Fibroblast of gingiva (primary cell): ENCODE data around the gene GIMD1.
A peak's percentile ranks its signal among the peaks of the same experiment; 100 is the strongest.
"Not testable (repeated sequence)": the region's sequence is repeated elsewhere in the genome, so short reads cannot be mapped to it uniquely, and the experiment has no call there.

Experiments
- DNase-seq: peaks from one replicate; pipeline ENCODE4 v3.0.0-alpha.2; 2011; ENCODE audit warnings: low read depth

GIMD1 gene

DNA sequence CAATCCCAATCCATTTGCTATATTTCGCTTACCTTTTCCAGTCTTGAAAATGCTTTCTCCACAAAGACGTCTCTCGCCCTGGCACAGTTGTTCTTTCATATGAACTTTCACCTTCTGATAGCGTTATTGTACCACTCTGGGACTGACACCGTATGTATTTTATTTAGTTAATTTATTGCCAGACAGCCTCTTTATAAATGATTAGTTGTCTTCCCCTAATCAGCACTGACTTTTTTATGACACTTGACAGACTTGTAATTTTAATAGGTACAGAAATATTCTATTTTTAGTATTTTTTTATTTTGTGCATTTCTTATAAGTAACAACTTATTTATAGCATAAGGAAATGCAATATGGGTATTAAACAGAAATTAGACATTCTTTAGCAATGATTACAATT lies at the start of gene GIMD1:
Gene GIMD1, minus strand, starts transcription at position 101 of the 400 bp plus-strand sequence. CDS start 1,343 bp downstream, outside the sequence.
- no peak for DNase-seq

DNA sequence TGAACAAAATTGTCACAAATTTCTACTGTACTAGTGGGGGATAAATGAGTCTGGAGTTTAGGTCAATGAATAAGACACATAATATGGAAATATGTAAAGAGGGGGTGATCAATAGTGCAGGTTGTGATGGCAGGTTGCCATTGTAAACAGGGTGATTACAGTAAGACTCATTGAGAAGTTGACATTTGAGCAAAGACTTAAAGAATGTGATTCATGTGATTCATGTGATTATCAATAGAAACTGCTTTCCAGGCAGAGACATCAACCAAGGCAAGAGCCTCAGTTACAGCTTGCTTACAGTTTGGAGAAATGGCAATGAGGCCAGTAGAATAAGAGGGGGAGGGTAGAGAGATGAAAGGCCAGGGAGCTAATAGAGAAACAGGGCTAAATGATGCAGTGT lies 45.8 kb upstream of the GIMD1 start:
- no peak for DNase-seq

DNA sequence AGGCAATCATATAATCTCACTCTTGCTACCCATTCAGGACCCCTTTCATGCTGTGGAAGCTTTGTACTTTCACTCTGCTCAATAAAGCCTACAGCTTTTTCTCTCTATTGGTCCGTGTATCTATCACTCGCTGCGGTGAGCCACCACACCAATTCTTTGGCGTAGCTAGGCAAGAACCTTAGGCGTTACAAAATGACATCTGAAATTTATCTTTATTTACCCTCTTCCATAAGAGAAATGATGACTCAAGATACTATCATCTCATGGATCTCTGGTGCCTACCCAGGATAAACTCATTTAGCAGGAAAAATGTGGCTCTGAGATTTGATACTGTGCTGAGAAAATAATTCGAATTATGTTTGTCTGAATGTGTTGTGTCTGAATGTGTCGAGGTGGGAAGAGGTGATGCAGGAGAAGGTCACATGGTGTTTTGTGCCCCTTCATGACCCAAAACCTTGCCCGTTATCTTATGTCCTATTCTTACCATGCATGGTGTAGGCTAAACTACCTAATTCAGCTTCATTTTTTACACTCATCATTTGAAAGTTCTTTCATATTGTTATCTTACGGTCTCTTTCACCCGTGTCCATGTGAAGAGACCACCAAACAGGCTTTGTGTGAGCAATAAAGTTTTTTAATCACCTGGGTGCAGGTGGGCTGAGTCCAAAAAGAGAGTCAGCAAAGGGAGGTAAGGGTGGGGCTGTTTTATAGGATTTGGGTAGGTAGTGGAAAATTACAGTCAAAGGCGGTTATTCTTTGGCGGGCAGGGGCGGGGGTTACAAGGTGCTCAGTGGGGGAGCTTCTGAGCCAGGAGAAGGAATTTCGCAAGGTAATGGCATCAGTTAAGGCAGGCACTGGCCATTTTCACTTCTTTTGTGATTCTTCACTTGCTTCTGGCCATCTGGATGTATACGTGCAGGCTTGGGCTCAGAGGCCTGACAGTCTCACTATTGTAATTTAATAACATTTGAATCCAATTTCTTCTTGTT lies 41.6 kb upstream of the GIMD1 start:
- DNase-seq = no peak

DNA sequence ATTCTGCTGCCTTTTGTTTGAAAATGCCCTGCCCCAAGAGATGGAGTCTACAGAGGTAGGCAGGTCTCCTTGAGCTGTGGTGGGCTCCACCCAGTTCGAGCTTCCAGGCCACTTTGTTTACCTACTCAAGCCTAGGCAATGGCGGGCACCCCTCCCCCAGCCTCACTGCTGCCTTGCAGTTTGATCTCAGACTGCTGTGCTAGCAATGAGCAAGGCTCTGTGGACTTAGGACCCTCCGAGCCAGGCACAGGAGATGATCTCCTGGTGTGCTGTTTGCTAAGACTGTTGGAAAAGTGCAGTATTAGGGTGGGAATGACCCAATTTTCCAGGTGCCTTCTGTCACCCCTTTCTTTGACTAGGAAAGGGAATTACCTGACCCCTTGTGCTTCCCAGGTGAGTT lies 39.4 kb upstream of the GIMD1 start:
- not testable (repeated sequence) for DNase-seq

DNA sequence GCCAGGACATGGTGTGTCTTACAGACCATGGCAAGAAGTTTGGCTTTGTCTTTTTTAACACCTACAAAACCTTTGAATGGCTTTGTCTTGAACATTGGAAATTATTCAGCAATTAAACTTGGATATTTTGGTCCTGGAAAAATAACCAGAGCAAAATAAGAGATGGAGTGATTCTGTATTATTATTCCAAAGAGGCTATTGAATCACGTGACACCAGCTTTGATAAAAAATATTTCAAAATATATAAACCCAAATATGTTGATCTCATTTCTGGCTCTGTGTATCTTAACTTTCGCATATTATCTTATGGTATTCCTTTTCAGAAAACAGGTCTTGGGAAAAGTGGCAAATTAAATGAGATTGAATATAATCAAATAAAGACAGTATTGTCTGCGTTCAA lies 32.6 kb upstream of the GIMD1 start:
- no peak for DNase-seq

DNA sequence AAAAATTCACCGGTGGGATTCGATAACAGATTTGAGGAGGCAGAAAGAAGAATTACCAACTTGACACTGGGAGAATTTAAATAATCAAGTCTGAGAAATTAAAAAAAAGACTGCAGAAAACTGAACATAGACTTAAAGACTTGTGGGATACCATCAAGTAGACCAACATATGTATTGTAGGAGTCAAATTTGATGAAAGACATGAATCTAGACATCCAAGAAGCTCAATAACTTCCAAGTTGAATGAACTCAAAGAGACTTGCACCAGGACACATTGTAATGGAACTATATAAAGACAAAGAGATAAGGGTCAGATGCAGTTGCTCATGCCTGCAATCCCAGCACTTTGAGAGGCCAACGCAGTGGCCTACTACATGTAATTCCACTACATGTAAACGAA lies 30.3 kb upstream of the GIMD1 start:
- DNase-seq = not testable (repeated sequence)

DNA sequence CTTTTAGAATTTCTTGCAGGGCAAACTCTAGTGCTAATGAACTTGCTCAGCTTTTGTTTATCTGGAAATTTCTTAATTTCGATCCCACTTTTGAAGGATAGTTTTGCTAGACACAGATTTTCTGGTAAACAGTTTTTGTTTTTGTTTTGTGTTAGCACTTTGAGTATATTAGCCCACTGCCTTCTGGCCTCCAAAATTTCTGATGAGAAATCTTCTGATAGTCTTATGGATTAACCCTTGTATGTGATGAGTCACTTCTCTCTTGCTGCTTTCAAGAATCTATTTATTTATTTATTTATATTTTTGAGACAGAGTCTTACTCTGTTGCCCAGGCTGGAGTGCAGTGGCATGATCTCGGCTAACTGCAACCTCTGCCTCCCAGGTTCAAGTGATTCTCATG lies 27.0 kb upstream of the GIMD1 start:
- no peak for DNase-seq

DNA sequence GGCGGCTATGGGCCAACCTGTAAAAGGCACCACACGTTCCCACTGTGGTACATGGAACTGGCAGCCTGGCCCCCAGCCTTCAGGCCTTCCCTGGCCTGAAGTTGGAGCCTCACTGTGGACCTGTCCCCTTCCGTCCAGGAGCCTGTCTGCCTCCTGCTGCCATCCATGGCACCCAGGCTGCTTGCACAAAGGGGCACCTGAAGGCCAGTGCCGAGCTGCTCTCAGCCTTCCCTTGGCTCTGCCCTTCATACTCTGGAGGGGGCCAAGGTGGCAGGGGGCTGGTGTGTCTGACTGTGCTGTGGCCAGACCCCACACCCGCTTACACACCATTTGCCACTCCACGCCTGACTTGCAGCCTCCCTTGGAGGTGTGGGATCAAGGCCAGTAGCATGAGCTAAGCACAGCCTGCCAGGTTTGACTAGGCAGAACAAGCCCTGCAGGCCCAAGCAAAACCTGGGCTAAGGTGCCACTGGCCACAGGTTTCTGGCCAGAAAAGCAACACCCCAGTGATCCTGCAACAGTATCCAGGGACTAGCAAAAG lies 17.3 kb upstream of the GIMD1 start:
- DNase-seq = no peak

DNA sequence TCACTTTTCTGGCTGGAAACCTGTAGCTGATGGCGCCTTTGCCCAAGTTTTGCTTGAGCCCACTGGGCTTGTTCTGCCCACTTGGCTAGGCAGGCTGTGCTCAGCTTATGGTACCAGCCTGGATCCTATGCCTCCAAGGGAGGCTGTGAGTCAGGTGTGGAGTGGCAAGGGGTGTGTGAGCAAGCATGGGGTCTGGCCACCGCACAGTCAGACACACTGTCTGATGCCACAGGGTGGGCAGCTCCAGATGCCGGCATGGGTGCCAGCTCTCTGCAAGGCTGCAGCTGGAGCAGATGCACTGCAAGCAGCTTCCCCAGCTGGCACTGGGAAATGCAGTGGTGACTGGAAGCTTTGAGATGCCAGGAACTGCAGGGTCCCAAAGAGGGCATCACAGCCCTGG lies 16.3 kb upstream of the GIMD1 start:
- no peak for DNase-seq

DNA sequence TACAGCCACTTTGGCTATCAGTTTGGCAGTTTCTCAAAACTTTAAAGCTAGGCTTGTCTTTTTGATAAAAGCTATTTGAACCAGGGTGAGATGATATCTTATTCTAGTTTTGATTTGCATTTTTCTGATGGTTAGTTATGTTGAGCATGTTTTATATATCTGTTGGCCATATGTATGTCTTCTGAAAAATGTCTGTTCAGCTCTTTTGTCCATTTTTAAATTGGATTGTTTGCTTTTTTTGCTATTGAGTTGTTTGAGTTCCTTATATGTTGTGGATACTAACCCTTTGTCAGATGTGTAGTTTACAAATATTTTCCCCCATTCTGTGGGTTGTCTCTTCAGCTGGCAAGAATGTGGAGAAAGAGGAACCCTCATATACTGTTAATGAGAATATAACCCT lies 11.6 kb upstream of the GIMD1 start:
- no peak for DNase-seq

DNA sequence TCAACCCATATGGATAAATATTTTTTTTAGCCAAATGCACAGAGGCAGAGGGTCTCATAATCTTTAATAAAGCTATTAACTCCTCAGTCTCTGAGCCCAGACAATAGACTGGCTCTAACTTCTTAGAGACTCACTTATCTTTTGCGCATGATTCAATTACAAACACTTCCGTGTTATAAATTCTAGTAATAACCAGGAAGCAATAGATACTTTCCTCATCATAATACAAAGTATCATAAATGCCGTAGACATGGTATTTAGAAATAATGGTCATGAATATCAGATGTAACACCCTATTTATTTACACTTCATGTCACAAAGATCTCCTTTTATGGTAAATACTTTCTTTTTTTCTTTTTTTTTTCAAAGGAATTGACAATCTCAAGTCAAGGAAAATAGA lies 4.4 kb upstream of the GIMD1 start:
- DNase-seq = no peak

DNA sequence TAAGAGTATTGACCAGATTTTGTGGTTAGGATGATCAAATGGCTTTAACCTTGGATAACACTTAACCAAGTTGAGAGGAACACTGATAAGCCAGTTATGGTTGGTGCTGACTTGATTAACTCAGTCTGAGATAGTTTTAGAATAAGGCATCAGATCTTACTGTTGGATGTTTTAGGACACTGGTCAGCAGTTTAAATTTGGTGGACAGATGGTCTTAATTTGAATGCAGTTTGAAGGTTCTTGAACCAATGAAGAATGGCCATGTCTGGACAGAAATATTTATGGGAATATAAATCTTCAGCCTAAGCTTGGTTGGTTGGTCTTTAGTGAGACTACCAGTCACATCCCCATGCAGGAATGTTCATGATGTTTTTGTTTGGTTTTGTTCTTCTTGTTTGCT lies 2.6 kb upstream of the GIMD1 start:
- peak; percentile 10 for DNase-seq

DNA sequence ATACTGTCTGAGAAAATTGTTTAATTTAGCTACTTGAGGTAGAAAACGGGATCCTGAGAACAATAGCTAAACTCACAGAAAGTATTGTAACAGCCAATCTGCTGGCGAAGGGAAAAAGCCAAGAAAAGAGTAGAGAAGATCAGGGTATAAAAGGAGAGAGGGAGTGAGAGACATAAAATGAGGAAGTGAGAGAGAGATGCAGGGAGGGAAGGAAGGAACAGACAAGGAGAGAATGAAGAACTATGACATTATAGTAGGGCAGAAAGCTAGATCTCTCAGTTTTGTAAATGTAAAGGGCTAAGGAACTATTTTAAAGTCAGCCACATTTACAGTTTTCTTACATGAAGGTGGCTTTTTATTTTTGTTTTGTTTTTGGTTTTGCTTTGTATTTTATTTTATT lies 1.6 kb upstream of the GIMD1 start:
- no peak for DNase-seq

DNA sequence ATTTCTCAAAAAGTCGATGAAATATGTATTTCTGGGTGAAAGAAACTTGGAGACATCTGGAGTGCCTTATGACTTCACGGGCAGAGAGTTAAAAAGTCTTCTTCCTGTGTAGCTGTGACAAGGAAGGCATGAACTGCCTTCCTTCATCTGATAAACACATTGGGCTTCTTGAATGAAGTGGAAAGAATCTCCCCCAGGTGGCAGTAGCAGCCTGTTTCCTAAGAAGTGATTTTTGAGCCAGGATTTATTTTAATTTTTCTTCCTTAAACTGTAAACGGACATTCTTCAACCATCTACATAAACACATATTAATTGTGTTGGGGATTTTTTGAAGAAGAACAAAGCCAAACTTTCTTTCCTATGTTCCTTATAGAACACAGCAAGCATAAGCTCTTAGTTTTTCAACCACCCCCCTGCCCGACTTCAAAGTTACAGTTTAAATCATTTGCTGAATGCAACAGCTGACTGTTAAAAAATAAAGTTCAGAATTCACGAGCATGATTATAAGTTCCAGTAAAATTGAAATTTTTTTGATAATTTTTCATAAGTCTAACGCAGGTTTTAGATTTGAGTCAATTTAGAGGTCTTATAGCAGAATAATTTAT lies 980 bp upstream of the GIMD1 start:
- peak; percentile 79 for DNase-seq

DNA sequence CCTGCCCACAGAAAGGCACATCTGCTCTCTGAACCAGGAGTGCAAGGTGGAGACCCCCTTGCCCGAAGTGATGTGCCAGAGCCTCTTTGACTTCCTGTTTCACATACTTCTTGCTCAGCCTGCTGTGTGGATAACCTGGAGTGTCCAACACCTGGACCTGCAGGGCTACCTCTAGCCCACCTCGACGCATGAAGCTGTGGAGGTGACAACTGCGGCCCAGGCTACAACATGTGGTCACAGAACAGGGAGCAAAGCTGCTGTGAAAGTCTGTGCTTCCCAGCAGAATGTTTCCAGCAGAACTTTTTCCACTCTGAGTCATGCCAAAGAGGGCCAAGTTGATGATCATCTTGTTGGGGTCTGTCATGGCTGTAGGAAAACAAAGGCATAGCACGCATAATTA lies 1.5 kb downstream of the GIMD1 start:
- no peak for DNase-seq

DNA sequence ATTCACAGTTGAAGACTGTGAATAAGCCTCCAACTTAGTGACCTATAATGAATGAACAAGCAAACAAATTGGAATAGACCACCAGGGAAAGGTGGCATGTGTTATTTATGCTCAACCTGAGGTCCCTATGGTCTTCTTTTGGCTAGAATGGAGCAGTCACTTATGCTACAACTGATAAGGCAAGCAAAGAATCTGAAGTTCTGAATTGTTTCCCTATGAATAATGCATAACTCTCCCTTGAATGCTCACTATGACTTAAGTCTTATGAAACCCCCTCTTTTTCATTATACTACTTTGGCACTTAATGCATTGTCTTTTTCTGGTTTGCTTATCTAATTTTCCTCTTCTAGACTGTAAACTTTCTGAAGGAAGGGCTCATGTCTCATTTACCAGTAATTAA lies 2.6 kb downstream of the GIMD1 start:
- no peak for DNase-seq

DNA sequence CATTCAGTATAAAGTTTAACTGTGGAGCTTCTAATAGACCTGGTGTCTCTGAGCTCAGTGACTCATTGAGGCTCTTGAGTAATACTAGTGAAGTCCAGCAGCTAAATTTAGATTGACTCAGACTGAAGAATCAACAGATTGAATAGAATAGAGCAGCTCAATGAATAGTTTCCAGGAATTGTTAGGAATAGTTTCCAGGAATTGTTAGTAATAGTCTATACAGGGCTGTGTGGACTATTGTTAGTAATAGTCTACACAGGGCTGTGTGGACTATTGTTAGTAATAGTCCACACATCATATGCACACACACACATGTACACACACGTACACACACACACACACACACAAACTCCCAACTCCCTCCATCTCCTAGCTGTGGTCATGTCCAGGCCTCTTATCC lies 3.0 kb downstream of the GIMD1 start:
- DNase-seq = peak; percentile 81

DNA sequence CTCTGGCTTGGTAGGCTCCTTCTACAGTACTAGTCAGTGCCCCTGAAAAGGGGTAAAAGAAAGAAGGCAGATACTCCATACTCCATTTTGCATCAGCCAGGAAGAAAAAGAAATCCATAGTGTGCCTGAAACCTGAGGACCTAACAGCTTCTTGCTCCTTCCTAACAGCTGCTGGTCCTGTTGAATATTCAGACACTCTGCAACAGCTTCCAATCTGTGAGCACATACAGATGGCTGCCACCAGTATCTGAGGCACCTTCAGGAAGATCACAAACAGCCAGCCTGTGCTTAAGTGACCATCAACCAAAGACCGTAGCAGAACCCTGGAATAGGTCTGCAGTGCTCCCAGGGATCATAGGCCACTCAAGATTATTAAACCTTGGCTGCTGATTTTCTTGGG lies 4.3 kb downstream of the GIMD1 start:
- DNase-seq = no peak

DNA sequence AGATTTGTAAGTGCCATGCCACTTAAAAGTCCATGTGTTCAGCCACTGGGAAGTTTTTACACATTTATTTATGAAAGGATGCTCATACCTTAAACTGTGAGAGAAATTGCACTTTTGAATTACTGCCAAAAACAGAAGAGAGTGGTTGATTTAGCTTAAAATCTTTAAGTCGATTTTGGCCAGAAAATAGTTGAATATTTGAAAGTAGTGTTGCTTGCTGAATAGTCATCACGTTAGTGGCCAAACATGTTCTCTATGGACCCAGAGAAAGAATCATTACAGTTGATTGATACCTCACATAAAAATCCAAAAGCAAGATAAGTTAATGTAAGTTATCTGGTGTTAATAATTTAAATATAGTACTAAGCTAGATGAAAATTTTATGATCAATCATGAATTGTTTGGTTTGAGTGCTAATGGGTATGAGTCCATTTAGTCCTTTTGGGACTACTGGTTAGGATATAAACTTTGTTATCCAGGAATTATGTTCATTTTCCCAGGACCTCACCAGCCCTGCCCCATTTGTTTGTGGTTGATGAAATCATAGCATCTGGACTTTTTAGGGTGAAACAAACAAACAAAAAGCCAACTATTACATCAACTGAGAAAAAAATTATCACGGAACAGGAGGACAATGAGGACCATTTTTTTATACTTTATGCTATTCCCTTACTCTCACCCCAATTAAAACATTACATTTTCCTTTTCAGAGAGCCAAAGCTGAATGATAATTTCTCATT lies 6.3 kb downstream of the GIMD1 start:
- DNase-seq = no peak

DNA sequence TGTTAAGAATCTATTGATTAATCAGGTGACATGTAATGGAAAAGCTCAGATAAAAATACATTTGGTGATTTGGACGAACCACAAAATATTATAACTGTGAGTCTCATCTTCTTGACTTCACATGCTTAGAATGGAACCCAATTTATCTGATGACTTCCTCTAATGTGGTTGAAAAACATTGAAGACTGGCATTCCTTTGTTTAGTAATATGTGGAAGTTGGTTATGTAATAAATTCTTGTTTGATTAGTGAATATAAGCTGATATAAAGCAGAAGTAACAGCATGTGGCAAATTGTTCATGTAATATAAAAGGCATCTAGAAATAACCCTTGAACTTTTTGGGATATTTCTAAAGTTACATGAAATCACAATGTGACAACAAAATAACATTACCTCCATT lies 9.7 kb downstream of the GIMD1 start:
- no peak for DNase-seq

DNA sequence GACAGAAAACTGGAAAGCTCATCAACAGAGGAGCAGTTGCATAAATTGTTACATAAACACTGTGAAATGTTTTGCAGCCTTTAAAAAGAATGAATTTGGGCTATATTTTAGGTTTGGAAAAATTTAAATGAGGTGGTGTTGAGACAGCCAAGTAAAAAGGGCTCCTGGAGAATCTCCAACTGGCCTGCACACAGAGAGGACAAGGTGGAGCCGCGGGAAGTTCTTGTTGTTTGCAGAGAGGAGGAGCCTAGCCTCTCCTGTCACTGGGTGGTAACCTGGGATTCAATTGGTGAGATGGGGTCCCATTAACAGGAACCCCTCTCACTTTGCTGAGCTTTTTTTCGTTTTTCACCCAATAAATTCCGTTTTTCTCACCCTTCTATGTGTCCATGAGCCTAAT lies 13.4 kb downstream of the GIMD1 start:
- DNase-seq = no peak

DNA sequence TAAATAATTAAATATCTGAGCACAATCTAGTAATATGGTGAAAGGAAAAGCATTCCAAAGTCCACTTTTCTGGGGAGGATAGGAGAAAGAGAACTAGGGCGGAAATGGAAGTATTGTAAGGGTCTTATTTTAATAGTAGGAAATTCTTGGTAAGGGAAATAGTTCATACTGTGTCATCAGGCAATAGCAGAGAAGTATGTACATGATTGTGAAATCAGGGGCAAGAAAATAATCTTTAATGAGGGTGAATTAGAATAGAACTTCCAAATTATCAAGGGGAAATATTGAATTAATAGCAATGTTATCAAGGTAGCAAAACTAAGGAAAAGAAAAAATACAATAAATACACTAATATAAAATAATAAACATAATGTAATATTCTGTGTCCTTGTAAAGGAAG lies 14.8 kb downstream of the GIMD1 start:
- DNase-seq = no peak

DNA sequence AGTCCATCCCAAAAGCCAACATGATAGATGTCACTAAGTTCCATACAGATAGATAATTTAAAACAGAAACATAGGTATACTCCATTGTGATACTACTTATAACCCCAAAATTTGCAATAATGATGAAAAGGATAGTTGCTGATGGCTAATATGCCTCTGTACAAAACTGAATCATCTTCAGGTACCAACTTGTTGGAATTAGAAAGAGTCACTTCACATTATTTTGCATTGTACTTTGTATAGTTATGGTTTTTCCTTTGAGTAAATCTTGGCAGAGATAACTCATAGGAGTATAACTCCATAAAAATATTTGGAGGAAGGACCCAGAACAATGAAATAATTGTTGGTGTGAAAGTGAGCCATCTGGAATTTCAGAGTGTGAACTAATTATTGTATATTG lies 17.6 kb downstream of the GIMD1 start:
- no peak for DNase-seq
